SIG-M5 (cell line): ENCODE measurements around the gene CFAP58.

Experiments used
- DNase-seq: peaks from one replicate; lab custom pipeline; 2025; lab: John Stamatoyannopoulos, UW

CFAP58 gene

GRCh38 chr10:104353325-104354048 lies at the start of gene CFAP58:
Gene CFAP58 (plus strand): TSS chr10:104353833. CDS start chr10:104353898, 65 bp downstream.
- no peak for DNase-seq

GRCh38 chr10:104304356-104304745 lies 49.3 kb upstream of the CFAP58 start:
- DNase-seq: no peak

- no peak for DNase-seq
Measured at GRCh38 chr10:104304927-104305326, 48.7 kb upstream of the CFAP58 start.

- no peak for DNase-seq
Measured at GRCh38 chr10:104306897-104307296, 46.7 kb upstream of the CFAP58 start.

- DNase-seq: no peak
Measured at GRCh38 chr10:104307576-104308438, 45.8 kb upstream of the CFAP58 start.

- DNase-seq: no peak
Measured at GRCh38 chr10:104308439-104308903, 45.2 kb upstream of the CFAP58 start.

- DNase-seq: no peak
Measured at GRCh38 chr10:104309980-104310978, 43.4 kb upstream of the CFAP58 start.

- no peak for DNase-seq
Measured at GRCh38 chr10:104311184-104311720, 42.4 kb upstream of the CFAP58 start.

GRCh38 chr10:104314591-104315485 lies 38.8 kb upstream of the CFAP58 start:
- no peak for DNase-seq

GRCh38 chr10:104315486-104315921 lies 38.1 kb upstream of the CFAP58 start:
- no peak for DNase-seq

GRCh38 chr10:104316321-104317099 lies 37.1 kb upstream of the CFAP58 start:
- DNase-seq: no peak

GRCh38 chr10:104317269-104317710 lies 36.3 kb upstream of the CFAP58 start:
- DNase-seq: no peak

GRCh38 chr10:104317726-104318299 lies 35.8 kb upstream of the CFAP58 start:
- no peak for DNase-seq

- no peak for DNase-seq
Measured at GRCh38 chr10:104318326-104318725, 35.3 kb upstream of the CFAP58 start.

GRCh38 chr10:104318810-104319741 lies 34.6 kb upstream of the CFAP58 start:
- no peak for DNase-seq

GRCh38 chr10:104321226-104321625 lies 32.4 kb upstream of the CFAP58 start:
- no peak for DNase-seq

GRCh38 chr10:104321725-104322415 lies 31.8 kb upstream of the CFAP58 start:
- DNase-seq: no peak

GRCh38 chr10:104322416-104322782 lies 31.2 kb upstream of the CFAP58 start:
- no peak for DNase-seq
